GM18909 (cell line): ENCODE results near the gene CYREN.
"Not testable (repeated sequence)": the region's sequence is repeated elsewhere in the genome, so short reads cannot be mapped to it uniquely, and the experiment has no call there.

ENCODE experiments used
- ATAC-seq: cut with Tn5 transposase; IDR thresholded peaks from one replicate; pipeline ENCODE4 v1.9.1; 2021; ENCODE audit warnings: mild to moderate bottlenecking; ENCODE audit not compliant: unreplicated experiment, poor library complexity

CYREN gene

DNA sequence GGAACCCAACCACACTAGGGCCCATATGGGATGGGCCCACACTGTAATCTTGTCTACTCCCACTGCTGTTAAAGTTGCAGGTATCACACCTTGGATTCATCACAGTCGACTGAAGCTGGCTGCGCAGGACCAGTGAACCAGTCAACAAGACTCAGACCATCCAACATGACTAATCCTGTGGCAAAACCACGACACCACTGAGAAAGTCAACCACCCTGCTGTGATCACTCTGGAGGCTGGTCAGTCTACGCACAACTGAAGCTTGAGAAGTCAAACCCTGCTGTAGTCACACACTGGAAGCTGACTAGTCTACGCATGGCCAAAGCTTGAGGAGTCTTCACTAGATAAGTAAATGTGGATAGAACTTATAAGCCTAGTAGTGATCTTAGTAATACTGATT lies 9.6 kb upstream of the CYREN start:
- no peak for ATAC-seq

DNA sequence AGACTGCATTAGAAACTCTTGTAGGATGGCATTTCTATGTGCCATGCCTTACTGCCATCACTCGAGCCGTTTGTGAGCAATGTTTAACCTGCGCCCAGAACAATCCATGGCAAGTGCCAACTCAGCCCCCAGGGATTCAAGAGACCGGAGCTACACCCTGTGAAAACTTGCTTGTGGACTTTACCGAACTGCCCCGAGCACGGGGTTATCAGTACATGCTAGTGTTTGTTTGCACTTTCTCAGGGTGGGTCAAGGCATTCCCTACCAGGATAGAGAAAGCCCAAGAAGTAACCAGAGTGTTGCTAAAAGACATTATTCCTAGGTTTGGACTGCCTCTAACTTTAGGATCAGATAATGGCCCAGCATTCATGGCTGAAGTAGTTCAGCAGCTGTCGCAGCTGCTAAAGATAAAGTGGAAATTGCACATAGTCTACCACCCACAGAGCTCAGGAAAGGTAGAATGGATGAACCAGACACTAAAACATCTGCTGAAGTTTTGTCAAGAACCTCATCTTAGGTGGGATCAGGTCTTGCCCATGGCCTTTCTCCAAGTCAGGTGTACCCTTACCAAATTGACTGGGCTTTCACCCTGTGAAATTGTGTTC lies 8.9 kb upstream of the CYREN start:
- no peak for ATAC-seq

DNA sequence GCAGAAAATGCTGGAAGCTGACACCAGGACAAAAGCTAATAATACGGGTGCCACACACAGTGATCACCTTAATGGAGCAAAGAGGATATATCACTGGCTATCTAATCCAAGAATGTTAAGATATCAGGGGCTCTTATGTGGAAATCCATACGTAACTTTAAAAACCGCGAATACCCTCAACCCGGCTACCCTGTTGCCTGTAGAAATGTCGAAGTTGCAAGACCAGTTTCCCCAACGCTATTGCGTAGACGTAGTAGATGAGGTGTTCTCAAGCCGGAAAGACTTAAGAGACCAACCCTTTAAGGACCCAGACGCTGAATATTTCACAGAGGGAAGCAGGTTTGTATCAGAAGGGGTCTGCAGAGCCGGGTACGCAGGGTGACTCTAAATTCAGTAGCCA lies 7.9 kb upstream of the CYREN start:
- no peak for ATAC-seq

DNA sequence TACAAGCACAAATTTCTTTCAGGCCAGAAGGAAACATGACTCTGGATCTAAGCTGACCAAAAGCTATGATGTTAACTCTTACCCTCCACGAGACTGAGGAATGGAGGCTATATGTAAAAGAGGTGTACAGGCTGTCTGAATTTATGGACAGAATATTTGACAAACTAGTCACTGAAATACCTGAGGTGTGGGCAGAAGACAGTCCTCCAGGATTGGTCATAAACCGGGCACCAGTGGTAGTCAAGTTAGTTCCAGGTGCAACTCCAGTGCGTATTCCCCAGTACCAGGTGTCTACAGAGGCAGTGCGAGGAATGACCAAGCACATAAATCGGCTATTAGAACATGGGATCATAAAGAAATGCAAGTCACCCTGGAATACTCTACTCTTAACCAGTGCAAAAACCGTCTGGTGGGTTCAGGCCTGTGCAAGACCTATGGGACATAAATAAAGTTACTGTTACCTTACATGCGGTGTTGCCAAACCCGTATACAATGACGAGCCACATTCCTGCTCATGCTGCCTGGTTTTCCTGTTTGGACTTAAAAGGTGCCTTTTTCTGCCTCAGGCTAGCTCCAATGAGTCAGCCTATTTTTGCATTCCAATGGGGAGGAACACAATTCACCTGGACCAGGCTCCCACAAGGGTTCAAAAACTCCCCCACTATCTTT lies 6.7 kb upstream of the CYREN start:
- ATAC-seq: no peak

DNA sequence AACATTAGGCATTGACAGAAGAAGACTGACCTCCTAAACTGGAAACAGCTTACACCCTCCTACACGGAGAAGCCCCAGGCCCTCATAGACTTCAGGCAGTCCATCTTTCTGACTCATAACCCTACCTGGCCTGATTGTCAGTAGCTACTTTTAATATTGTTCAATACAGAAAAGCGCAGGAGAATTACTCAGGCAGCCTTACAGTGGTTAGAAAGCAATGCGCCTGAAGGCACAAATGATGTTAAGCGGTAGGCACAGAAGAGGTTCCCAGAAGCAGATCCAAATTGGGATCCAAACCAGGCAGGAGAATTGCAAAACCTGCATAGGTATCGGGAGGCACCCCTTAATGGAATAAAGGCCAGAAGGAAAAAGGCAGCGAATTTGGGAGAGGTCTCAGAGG lies 5.4 kb upstream of the CYREN start:
- ATAC-seq: no peak

DNA sequence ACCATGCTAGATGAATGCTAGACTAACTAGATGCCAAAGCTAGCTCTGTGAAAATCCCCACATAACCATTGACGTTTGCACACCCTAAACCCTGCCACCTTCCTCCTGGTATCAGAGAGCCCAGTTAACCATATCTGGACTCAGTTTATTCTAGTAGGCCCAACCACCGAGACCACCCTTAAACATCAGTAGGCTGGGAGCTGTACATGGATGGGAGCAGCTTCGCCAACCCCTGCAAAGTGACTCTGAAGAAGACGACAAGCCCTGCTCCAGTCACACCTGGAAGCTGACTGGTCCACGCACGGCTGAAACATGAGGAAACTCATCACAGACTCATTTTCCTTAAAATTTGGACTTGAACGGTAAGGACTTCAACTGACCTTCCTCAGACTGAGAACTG lies 4.4 kb upstream of the CYREN start:
- no peak for ATAC-seq

DNA sequence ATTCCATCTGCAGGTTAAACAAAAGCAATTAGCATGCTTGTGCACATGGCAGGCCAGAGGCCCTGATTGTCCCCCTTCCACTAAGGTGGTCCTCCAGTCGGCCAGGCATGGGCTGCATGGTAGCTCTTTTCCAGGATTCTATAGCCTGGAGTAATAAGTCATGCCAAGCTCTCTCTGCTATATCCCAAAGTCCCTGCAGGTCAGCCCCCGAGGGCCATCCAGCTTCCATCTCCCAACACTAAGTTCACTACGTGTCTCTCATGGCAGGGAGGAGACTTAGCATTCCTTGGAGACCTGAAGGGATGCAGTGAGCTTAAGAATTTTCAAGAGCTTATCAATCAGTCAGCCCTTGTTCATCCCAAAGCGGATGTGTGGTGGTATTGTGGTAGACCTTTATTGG lies 3.4 kb upstream of the CYREN start:
- ATAC-seq: not testable (repeated sequence)

DNA sequence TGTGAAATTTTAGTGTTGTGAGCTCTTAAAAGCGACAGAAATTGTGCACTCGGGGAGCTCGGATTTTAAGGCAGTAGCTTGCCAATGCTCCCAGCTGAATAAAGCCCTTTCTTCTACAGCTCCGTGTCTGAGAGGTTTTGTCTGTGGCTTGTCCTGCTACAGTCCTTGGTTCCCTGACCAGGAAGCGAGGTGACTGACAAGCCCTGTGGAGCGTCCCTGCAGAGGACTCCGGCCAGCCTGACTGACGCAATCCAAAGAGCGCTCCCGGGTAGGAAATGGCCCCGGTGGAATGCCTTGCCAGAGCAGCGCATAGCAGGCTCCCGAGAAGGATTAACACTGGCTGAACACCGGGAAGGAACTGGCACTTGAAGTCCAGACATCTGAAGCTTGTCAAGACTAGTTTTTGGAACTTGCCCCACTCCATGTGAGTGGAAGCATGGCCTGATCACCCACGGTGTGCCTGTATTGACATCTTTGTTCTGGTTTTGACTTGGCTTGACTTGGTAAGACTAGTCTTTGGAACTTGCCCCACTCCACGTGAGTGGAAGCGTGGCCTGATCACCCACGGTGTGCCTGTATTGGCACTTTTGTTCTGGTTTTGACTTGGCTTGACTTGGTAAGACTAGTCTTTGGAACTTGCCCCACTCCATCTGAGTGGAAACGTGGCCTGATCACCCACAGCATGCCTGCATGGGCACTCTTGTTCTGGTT lies 1.2 kb upstream of the CYREN start:
- ATAC-seq: not testable (repeated sequence)

DNA sequence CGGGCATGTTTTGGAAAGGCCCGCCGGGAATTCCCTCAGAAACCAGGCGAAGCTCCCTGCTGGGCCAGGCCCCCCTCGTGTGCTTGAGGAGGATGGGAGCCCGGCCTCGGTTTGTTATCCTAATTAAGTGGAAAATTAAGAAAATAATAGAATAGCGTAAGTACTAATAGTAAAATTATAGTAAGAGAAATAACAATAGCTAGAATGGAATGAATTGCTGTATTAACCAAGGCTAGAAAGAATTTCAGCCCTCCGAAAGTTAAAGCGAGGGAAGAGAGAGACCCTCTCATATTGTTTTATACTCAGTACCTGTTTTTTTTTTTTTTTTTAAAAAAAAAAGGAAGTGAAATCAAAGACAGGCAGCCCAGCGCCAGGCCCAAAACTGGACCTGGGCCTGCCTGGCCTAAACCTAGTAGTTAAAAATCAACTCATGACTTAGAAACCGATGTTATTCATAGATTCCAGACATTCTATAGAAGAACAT lies 533 bp upstream of the CYREN start:
- peak; percentile 31 for ATAC-seq

DNA sequence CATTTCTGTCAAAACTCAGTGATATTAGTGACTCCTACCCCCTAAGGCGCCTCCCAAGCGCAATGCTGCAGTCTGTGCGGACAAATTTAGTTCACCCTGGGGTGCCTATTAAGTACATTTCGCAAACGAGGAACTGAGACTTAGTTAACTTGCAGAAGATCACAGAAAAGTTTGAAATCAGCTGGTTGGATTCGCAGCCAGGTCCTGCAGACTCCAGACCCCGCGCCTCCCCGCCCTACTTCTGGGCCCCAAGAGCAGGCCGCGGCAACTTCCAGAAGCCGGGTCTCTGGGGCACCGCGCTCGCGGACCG lies 588 bp downstream of the CYREN start:
- ATAC-seq: no peak

DNA sequence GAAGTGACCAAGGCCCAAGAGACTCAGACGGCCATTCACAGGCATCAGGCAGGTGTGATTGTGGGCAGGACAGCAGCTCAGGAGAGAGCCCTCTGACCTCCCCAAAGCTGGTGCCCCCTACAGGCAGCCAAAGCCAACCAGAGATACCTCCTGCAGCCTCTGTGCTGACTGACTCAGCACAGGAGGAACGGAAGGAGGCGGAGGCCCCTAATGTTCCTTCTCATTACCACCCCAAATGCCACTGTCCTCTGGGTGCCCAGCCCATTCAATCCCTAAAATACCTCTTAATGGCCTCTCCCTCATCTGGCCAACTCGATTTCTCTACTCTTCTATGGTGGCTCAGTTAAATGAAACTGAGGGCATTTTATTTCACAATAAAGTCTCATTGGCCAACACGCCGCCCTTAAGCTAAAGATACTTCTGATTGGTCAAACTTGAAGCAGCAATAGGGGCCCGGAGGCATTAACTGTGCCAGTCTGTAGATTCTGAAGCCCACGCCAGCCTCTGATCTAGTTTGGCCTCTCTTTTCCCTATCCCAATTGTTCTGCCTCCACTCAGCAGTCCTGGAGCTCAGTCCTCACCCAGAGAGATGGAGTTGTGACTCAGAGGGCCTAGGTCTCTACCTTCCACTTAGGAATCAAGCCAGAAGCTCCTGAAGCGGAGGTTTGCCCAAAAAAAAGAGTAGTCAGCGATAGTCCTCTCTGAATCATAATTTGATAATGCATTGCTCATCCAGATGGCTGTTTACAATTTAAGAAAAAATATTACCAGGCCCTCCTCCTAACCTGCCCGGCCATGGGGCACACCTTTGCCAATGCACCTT lies 1.2 kb downstream of the CYREN start:
- ATAC-seq: peak; percentile 44

DNA sequence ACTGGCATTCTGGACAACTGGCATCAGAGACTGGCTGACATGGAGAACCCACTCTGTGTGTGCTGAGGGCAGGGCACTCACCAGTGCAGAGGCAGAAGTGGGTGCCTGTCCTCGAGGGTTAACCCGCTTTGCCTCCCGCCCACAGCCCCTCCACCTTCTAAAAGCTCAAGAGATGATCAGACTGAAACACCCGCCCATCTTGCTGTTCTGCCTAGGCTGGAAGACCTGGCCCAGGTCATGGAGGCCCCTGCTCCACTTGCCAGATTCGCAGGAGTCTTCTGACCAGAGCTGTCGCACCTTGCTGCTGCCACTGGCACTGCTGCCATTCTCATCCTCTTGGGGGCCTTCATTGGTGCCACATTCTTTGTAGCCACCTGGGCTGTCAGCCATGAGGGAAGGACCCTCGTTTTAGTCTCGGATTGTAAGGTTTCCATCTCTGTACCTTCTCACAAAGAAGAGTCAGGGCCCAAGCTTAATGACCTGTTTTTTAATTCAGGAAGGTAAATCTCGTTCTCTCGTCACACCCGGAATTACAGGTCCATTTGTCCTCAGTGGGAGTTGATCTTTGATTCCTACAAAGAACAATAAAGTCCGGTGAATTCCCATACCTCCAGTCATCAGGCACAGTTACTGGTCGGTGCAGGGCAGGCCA lies 1.9 kb downstream of the CYREN start:
- ATAC-seq: no peak

DNA sequence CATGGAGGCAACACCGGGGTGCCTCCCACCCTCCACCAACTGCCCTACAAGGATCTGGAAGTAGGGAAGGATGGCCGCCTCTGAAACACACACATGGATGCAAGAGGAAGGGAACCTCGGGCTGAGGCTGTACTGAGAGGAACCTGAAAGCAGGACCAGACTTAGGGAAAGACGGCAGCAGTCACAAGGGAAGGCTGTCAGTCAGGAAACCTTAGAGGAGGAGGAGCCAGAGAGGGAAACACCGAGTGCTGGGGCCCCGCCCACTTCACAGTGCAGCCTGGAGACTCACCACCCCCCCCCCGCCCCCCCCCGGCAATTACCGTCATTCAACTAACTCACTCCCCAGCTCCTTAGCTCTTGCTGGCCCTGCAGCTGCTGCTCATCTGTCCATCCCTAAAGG lies 2.5 kb downstream of the CYREN start:
- no peak for ATAC-seq

DNA sequence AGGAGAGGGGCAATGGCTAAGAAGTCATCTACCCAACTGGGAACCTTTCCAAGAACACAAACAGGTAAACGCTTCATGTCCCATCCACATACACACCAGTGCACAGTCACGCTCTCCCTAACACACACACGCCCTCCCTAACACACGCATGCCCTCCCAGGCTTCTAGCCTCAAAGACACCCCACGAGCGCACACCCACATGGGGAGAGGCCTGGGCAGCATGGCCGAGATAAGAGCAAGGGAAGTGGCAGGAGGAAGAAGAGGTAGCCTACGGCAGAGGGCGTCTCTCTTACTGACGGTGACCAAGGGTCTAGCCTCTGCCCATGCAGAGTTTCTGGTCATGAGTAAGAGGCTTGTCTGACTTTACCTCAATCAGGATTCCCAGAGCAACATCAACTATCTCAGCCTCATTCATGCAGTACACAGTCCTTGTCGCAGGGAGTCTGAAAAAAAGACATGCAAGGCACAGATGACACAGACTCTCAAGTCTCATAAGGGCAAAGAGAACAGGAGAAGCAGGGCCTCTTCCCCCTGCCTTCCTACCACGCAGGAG lies 3.1 kb downstream of the CYREN start:
- no peak for ATAC-seq

DNA sequence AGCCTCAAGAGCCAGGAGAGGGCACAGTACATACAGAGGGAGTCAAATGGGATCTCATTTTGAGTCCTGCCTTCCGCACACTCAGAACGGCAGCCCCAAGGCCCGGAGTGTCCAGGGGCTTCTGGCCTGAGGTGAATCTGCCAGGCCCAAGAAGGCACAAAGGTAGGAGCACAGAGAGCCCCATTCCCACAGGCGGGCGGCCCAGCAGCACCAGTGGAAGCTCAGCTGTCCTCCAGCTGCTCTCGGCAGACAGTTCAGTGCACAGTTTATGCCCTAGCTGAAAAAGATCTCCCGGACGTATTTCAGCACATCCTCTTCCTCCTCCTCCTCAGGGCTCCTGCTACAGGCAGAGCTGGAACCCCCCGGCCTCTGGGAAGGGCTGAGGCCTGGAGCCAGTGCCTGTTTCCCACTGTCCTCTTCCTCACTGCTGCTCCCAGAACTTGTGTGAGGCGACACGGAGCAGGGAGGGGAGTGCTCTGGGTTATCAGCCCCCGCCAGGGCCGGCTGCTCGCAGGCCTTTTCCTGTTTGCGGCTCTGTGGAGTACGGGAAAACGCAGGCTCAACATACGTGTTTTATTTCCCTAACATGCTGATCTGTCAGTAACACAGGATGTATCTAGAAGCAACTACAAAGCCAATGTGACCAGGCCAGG lies 4.0 kb downstream of the CYREN start:
- ATAC-seq: no peak

DNA sequence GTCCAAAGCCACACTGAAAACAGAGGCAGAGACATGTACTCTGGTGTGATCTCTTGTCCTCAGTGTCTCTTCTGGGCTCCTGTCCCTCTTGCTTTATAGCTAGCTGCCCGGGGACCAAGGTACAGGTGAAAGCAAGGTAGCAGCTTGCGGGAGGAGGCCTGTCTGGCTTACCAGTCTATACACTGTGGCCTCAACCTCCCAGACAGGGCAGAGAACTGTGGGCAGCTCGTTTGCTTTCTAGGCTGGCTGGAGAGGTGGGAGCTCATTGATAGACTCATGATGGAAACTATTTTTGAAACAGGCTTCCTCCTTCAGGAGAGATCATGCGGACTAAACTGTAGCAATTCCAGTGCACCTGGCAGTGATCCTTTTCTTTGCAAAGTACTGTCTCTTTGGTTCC lies 4.6 kb downstream of the CYREN start:
- no peak for ATAC-seq

DNA sequence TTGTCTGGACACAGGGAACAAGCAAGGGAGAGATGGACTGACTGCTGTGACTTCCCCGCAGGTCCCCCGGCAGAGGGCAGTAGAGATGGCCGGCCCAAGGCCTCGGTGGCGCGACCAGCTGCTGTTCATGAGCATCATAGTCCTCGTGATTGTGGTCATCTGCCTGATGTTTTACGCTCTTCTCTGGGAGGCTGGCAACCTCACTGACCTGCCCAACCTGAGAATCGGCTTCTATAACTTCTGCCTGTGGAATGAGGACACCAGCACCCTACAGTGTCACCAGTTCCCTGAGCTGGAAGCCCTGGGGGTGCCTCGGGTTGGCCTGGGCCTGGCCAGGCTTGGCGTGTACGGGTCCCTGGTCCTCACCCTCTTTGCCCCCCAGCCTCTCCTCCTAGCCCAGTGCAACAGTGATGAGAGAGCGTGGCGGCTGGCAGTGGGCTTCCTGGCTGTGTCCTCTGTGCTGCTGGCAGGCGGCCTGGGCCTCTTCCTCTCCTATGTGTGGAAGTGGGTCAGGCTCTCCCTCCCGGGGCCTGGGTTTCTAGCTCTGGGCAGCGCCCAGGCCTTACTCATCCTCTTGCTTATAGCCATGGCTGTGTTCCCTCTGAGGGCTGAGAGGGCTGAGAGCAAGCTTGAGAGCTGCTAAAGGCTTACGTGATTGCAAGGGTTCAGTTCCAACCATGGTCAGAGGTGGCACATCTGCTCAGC lies 6.0 kb downstream of the CYREN start:
- ATAC-seq: no peak

DNA sequence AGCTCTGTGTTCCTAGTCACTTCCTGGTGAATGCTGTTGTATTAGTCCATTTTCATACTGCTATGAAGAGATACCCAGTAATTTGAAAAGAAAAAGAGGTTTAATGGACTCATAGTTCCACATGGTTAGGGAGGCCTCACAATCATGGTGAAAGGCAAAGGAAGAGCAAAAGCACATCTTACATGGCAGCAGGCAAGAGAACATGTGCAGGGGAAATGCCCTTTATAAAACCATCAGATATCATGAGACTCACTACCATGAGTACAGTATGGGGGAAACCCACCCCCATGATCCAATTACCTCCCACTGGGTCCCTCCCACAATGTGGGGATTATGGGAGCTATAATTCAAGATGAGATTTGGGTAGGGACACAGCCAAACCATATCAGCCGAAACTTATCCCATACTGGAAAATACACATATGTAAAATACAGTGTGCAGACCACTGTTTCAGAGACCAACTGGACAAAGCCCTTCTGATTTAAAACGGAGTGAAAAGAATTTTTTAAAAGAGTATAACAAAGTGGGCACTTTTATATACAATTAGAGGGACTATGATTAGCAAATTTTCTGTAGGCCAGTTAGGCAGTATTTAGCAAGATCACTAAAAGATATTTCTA lies 8.0 kb downstream of the CYREN start:
- ATAC-seq: no peak

DNA sequence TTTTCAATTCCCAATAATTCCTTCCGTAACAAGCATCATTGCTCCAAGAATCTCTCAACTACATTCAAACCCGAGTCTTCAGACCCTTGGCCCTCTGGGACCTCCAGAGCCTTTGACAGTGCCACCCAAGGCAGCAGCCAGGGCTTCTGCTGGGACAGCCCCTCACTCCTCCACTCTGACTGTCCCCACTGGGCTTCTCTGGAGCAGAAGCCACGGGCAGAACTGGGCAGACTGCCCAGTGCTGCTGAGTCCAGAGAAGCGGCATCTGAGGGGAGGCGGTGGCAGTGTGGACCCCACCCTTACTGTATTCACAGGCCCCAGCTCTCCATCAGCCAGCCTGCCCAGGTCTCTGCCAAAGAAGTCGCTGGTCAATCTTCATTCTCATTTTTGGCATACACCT lies 8.8 kb downstream of the CYREN start:
- ATAC-seq: no peak
